H9 (cell line): ENCODE results near the gene NINL. TPM values are rescaled to one million over a fixed set of nuclear protein-coding genes. Genes with fewer than 3 reads are reported as not detected.

ENCODE experiments used
- DNase-seq: peaks from one replicate; pipeline ENCODE4 v3.0.0-alpha.2; 2017
- H2AFZ ChIP-seq: one replicate; pipeline ENCODE4 v1.6.1; 2013; ENCODE audit warnings: mild to moderate bottlenecking, low read length, control low read depth, moderate library complexity
- H2AK5ac ChIP-seq: 2 replicates; pipeline ENCODE4 v1.6.1; 2013; ENCODE audit warnings: low read length, control low read depth, mixed read lengths; ENCODE audit not compliant: insufficient read length
- H2BK120ac ChIP-seq: one replicate; pipeline ENCODE4 v1.6.1; 2013; ENCODE audit warnings: low read depth, mild to moderate bottlenecking, low read length, control low read depth, inconsistent platforms; ENCODE audit not compliant: poor library complexity, severe bottlenecking
- H2BK12ac ChIP-seq: 2 replicates; pipeline ENCODE4 v1.6.1; 2013; ENCODE audit warnings: low read length, control low read depth, mixed read lengths, low read depth; ENCODE audit not compliant: insufficient read length
- H2BK15ac ChIP-seq: 2 replicates; pipeline ENCODE4 v1.6.1; 2013; ENCODE audit warnings: low read depth, low read length, control low read depth
- H2BK20ac ChIP-seq: one replicate; pipeline ENCODE4 v1.6.1; 2013; ENCODE audit warnings: low read depth, mild to moderate bottlenecking, low read length, control low read depth, inconsistent platforms; ENCODE audit not compliant: poor library complexity, severe bottlenecking
- H2BK5ac ChIP-seq: 2 replicates; pipeline ENCODE4 v1.6.1; 2013; ENCODE audit warnings: low read length, control low read depth, mixed read lengths; ENCODE audit not compliant: insufficient read length
- H3K14ac ChIP-seq: 2 replicates; pipeline ENCODE4 v1.6.1; 2013; ENCODE audit warnings: low read length, control low read depth; ENCODE audit not compliant: insufficient read depth
- H3K18ac ChIP-seq: 2 replicates; pipeline ENCODE4 v1.6.1; 2013; ENCODE audit warnings: low read depth, mild to moderate bottlenecking, mixed read lengths, low read length, control low read depth; ENCODE audit not compliant: insufficient read length
- H3K23ac ChIP-seq: 2 replicates; pipeline ENCODE4 v1.6.1; 2013; ENCODE audit warnings: low read length, control low read depth, mixed read lengths, low read depth; ENCODE audit not compliant: insufficient read length
- H3K23me2 ChIP-seq: 2 replicates; pipeline ENCODE4 v1.6.1; 2013; ENCODE audit warnings: low read depth, mild to moderate bottlenecking, mixed read lengths, low read length, control low read depth; ENCODE audit not compliant: insufficient read length, poor library complexity, severe bottlenecking
- H3K27ac ChIP-seq: 2 replicates; pipeline ENCODE4 v1.5.1; 2013; ENCODE audit warnings: low read length, control low read depth, mixed read lengths, low read depth; ENCODE audit not compliant: insufficient read length
- H3K27me3 ChIP-seq: 2 replicates; pipeline ENCODE4 v1.6.1; 2013; ENCODE audit warnings: low read length, control low read depth, inconsistent platforms; ENCODE audit not compliant: insufficient read depth
- H3K4ac ChIP-seq: 2 replicates; pipeline ENCODE4 v1.6.1; 2013; ENCODE audit warnings: low read depth, mild to moderate bottlenecking, control low read depth, inconsistent platforms, low read length, moderate library complexity
- H3K4me1 ChIP-seq: 2 replicates; pipeline ENCODE4 v1.6.1; 2013; ENCODE audit warnings: low read length, control low read depth, inconsistent platforms; ENCODE audit not compliant: insufficient read depth
- H3K4me2 ChIP-seq: 2 replicates; pipeline ENCODE4 v1.6.1; 2013; ENCODE audit warnings: low read length, control low read depth, mixed read lengths; ENCODE audit not compliant: insufficient read length, insufficient read depth
- H3K56ac ChIP-seq: 2 replicates; pipeline ENCODE4 v1.6.1; 2013; ENCODE audit warnings: low read depth, mild to moderate bottlenecking, mixed read lengths, low read length, control low read depth; ENCODE audit not compliant: insufficient read length
- H3K79me1 ChIP-seq: 2 replicates; pipeline ENCODE4 v1.6.1; 2013; ENCODE audit warnings: low read depth, mild to moderate bottlenecking, moderate library complexity, low read length, control low read depth, inconsistent platforms; ENCODE audit not compliant: insufficient read depth, poor library complexity, severe bottlenecking
- H3K79me2 ChIP-seq: 2 replicates; pipeline ENCODE4 v1.6.1; 2013; ENCODE audit warnings: low read length, control low read depth, inconsistent platforms; ENCODE audit not compliant: insufficient read depth
- H3K9ac ChIP-seq: 2 replicates; pipeline ENCODE4 v1.6.1; 2013; ENCODE audit warnings: low read length, control low read depth, mixed read lengths; ENCODE audit not compliant: insufficient read length; ENCODE audit errors: extremely low read depth
- H3K9me3 ChIP-seq: one replicate; pipeline ENCODE4 v1.6.1; 2013; ENCODE audit warnings: low read depth, low read length, inconsistent platforms; ENCODE audit not compliant: control insufficient read depth
- H3T11ph ChIP-seq: one replicate; pipeline ENCODE4 v1.6.1; 2013; ENCODE audit warnings: mild to moderate bottlenecking, low read length, control low read depth, inconsistent platforms
- H4K20me1 ChIP-seq: one replicate; pipeline ENCODE4 v1.6.1; 2013; ENCODE audit not compliant: control insufficient read depth, insufficient read length, insufficient read depth
- H4K5ac ChIP-seq: 2 replicates; pipeline ENCODE4 v1.6.1; 2013; ENCODE audit warnings: low read depth, mild to moderate bottlenecking, mixed read lengths, low read length, control low read depth; ENCODE audit not compliant: insufficient read length
- H4K8ac ChIP-seq: replicated peaks from 2 replicates; pipeline ENCODE4 v1.6.1; 2013; ENCODE audit warnings: low read length, control low read depth, mixed read lengths, low read depth; ENCODE audit not compliant: insufficient read length
- H4K91ac ChIP-seq: 2 replicates; pipeline ENCODE4 v1.6.1; 2013; ENCODE audit warnings: low read depth, mild to moderate bottlenecking, moderate library complexity, mixed read lengths, low read length, control low read depth; ENCODE audit not compliant: insufficient read length
- H3K27ac Mint-ChIP-seq, 3 experiments: 2 replicates in 2 of 3; 3 replicates in 1 of 3; pipeline ENCODE4 v1.8.0; 2020 to 2021; ENCODE audit warnings: mixed read lengths in 3 of 3, mild to moderate bottlenecking in 1 of 3, moderate library complexity in 1 of 3
- H3K27me3 Mint-ChIP-seq: 2 replicates; pipeline ENCODE4 v1.8.0; 2021; ENCODE audit warnings: low read depth, mild to moderate bottlenecking, moderate library complexity, mixed read lengths
- H3K36me3 Mint-ChIP-seq, 3 experiments: 2 replicates in 2 of 3; 3 replicates in 1 of 3; pipeline ENCODE4 v1.8.0; 2020 to 2021; ENCODE audit warnings: low read depth in 3 of 3, mixed read lengths in 3 of 3; ENCODE audit not compliant: insufficient read depth in 1 of 3
- H3K4me1 Mint-ChIP-seq, 2 experiments: 2 replicates each; pipeline ENCODE4 v1.8.0; 2020; ENCODE audit warnings: mixed read lengths in 2 of 2
- H3K4me3 Mint-ChIP-seq, 2 experiments: 2 replicates in 1 of 2; 3 replicates in 1 of 2; pipeline ENCODE4 v1.8.0; 2020 to 2021; ENCODE audit warnings: mild to moderate bottlenecking in 2 of 2, mixed read lengths in 2 of 2, moderate library complexity in 1 of 2
- H3K9me3 Mint-ChIP-seq, 2 experiments: 2 replicates in 1 of 2; 3 replicates in 1 of 2; pipeline ENCODE4 v1.8.0; 2020; ENCODE audit warnings: mild to moderate bottlenecking in 2 of 2, mixed read lengths in 2 of 2, moderate library complexity in 1 of 2
- CTCF ChIP-seq: fragments of 200-600 bp; sonication (generic); conservative IDR thresholded peaks from 3 replicates; pipeline ENCODE4 v1.8.0; 2021; ENCODE audit warnings: antibody characterized with exemption, mild to moderate bottlenecking
- WGBS: extraction: QIAGEN DNeasy Blood & Tissue Kit; methylation state at CpG from one replicate; pipeline ENCODE4 v1.1.7; 2013; ENCODE audit warnings: missing lambda C conversion rate, low lambda C conversion rate, mixed read lengths; ENCODE audit not compliant: insufficient read length; ENCODE audit errors: extremely low coverage; 5-methylcytosine and 5-hydroxymethylcytosine counted together
- total RNA-seq: library from RNA; stranded (reverse); gene quantifications from 2 replicates; pipeline ENCODE4 v1.2.1, GENCODE V29; 2021

Gene NINL
- total RNA-seq, 1 experiment from 2014 or later, result 34.3 TPM

- Mint-ChIP-seq H3K36me3 (peaks cover 32 to 35% (median 33%) of the 10 kb centered on the region in 3 experiments), H3K4me3 (no peak overlapping the region), H3K27ac (peak overlapping the region in 1 of 3 experiments; percentile 65; a peak in 2 of 7 replicates), H3K27me3 (no peaks in the 10 kb centered on the region), H3K4me1 (peaks cover 17 to 25% of the 10 kb centered on the region in 2 experiments), H3K9me3 (no peaks in the 10 kb centered on the region)
- H3K18ac ChIP-seq, result no peak overlapping the region
- no CpG with 5 or more reads among the region's 6 CpGs for WGBS
- no peak overlapping the region for H4K5ac ChIP-seq
- H2AFZ ChIP-seq, result no peak overlapping the region
- no peak overlapping the region for H3K4ac ChIP-seq
- no peak overlapping the region for H2AK5ac ChIP-seq
- no peak overlapping the region for H3K23ac ChIP-seq
- no peak overlapping the region for H2BK5ac ChIP-seq
- no peak overlapping the region for H3K27ac ChIP-seq
- H2BK20ac ChIP-seq, result no peak overlapping the region
- DNase-seq, result no peak
- H3K56ac ChIP-seq, result no peak overlapping the region
- no peak overlapping the region for H3K4me2 ChIP-seq
- H3K9ac ChIP-seq, result no peak overlapping the region
- peaks cover 7% of the 10 kb centered on the region for H3K79me1 ChIP-seq
- no peak overlapping the region for H2BK12ac ChIP-seq
- peaks cover 25% of the 10 kb centered on the region; the same call in 1 of the 2 replicates for H3K79me2 ChIP-seq
- peaks cover 2% of the 10 kb centered on the region for H3K23me2 ChIP-seq
- H2BK120ac ChIP-seq, result no peak overlapping the region
- no peak overlapping the region for H4K8ac ChIP-seq
- H3T11ph ChIP-seq, result no peak overlapping the region
- H2BK15ac ChIP-seq, result no peak overlapping the region
- H3K4me1 ChIP-seq, result no peaks in the 10 kb centered on the region
- H3K9me3 ChIP-seq, result no peaks in the 10 kb centered on the region
- H4K91ac ChIP-seq, result no peak overlapping the region
- no peak for TF ChIP-seq CTCF
- H4K20me1 ChIP-seq, result peaks cover 2% of the 10 kb centered on the region
- H3K14ac ChIP-seq, result no peak overlapping the region
- H3K27me3 ChIP-seq, result no peaks in the 10 kb centered on the region
Measured at GRCh38 chr20:25573288-25574251, 11.8 kb downstream of the NINL start.
